GM21786 (cell line): ENCODE measurements around the gene NFE2L3.
"Not testable (repeated sequence)": the region's sequence is repeated elsewhere in the genome, so short reads cannot be mapped to it uniquely, and the experiment has no call there.

Experiments used
- ATAC-seq: cut with Tn5 transposase; IDR thresholded peaks from one replicate; pipeline ENCODE4 v1.9.1; 2021; ENCODE audit not compliant: unreplicated experiment

The NFE2L3 gene

GRCh38 chr7:26185131-26185843, 33.3 kb downstream of the NFE2L3 start:
- peak; percentile 51 for ATAC-seq

- no peak for ATAC-seq
Measured at GRCh38 chr7:26185844-26186180, 33.8 kb downstream of the NFE2L3 start.

- no peak for ATAC-seq
Measured at GRCh38 chr7:26186364-26187311, 34.6 kb downstream of the NFE2L3 start.

- ATAC-seq: no peak
Measured at GRCh38 chr7:26187380-26188205, 35.6 kb downstream of the NFE2L3 start.

- ATAC-seq: no peak
Measured at GRCh38 chr7:26188206-26188956, 36.4 kb downstream of the NFE2L3 start.

- no peak for ATAC-seq
Measured at GRCh38 chr7:26188957-26189541, 37.1 kb downstream of the NFE2L3 start.

- ATAC-seq: no peak
Measured at GRCh38 chr7:26189697-26190096, 37.7 kb downstream of the NFE2L3 start.

- no peak for ATAC-seq
Measured at GRCh38 chr7:26190417-26190869, 38.4 kb downstream of the NFE2L3 start.

GRCh38 chr7:26191233-26191973, 39.4 kb downstream of the NFE2L3 start:
- ATAC-seq: no peak

- no peak for ATAC-seq
Measured at GRCh38 chr7:26191974-26192479, 40.0 kb downstream of the NFE2L3 start.

GRCh38 chr7:26192485-26193087, 40.6 kb downstream of the NFE2L3 start:
- no peak for ATAC-seq

- no peak for ATAC-seq
Measured at GRCh38 chr7:26193432-26194207, 41.6 kb downstream of the NFE2L3 start.

- ATAC-seq: not testable (repeated sequence)
Measured at GRCh38 chr7:26194764-26195163, 42.8 kb downstream of the NFE2L3 start.

GRCh38 chr7:26195182-26195581, 43.2 kb downstream of the NFE2L3 start:
- ATAC-seq: no peak

- no peak for ATAC-seq
Measured at GRCh38 chr7:26195867-26196657, 44.1 kb downstream of the NFE2L3 start.

- ATAC-seq: no peak
Measured at GRCh38 chr7:26197153-26198115, 45.4 kb downstream of the NFE2L3 start.
